HepG2 (cell line): ENCODE data around the gene PLIN5. TPM values are rescaled to one million over a fixed set of nuclear protein-coding genes. Genes with fewer than 3 reads are reported as not detected.
A peak's percentile ranks its signal among the peaks of the same experiment; 100 is the strongest.

Experiments
- BHLHE40 ChIP-seq: IDR thresholded peaks from 2 replicates; pipeline ENCODE4 v1.6.1; 2011; ENCODE audit warnings: low read length, improper control_type of control experiment
- CBX1 ChIP-seq: IDR thresholded peaks from one replicate; pipeline ENCODE4 v1.6.1; 2016; ENCODE audit warnings: antibody characterized with exemption, low read depth
- DMAP1 ChIP-seq: IDR thresholded peaks from 2 replicates; pipeline ENCODE4 v1.6.1; 2016
- DNMT1 ChIP-seq: sonication (generic); formaldehyde crosslinking; IDR thresholded peaks from 2 replicates; pipeline ENCODE4 v1.5.1; 2020; ENCODE audit warnings: mild to moderate bottlenecking, missing genetic modification reagents
- EP300 ChIP-seq, 3 experiments: sonication (generic) in 1 of 3; formaldehyde crosslinking in 1 of 3; IDR thresholded peaks; 2 replicates each; pipeline versions ENCODE4 v1.5.1 to v1.6.1; 2011 to 2020; ENCODE audit warnings: low read depth in 2 of 3, low read length in 2 of 3, borderline replicate concordance in 1 of 3, improper control_type of control experiment in 1 of 3, mild to moderate bottlenecking in 1 of 3, missing genetic modification reagents in 1 of 3, moderate library complexity in 1 of 3
- GABPA ChIP-seq, 2 experiments: IDR thresholded peaks; 2 replicates each; pipeline ENCODE4 v1.6.1; 2011 to 2016; ENCODE audit warnings: low read depth in 2 of 2, low read length in 1 of 2, missing biosample characterization in 1 of 2, missing genetic modification characterization in 1 of 2
- GABPB1 ChIP-seq: IDR thresholded peaks from 2 replicates; pipeline ENCODE4 v1.6.1; 2016; ENCODE audit warnings: mild to moderate bottlenecking, missing genetic modification reagents, moderate library complexity, missing compliant biosample characterization
- KDM1A ChIP-seq: IDR thresholded peaks from 2 replicates; pipeline ENCODE4 v1.6.1; 2016; ENCODE audit warnings: missing compliant biosample characterization
- KDM3A ChIP-seq: IDR thresholded peaks from 2 replicates; pipeline ENCODE4 v1.6.1; 2018; ENCODE audit warnings: low read depth, missing compliant biosample characterization
- MAFK ChIP-seq, 2 experiments: IDR thresholded peaks in 1 of 2; conservative IDR thresholded peaks in 1 of 2; 2 replicates each; pipeline ENCODE4 v1.6.1; 2011; ENCODE audit warnings: improper control_type of control experiment in 2 of 2, low read length in 2 of 2
- MYC ChIP-seq: sonication (generic); formaldehyde crosslinking; IDR thresholded peaks from 2 replicates; pipeline ENCODE4 v1.9.0; 2021; ENCODE audit warnings: missing genetic modification reagents, borderline replicate concordance
- MYNN ChIP-seq: sonication (generic); formaldehyde crosslinking; IDR thresholded peaks from 2 replicates; pipeline ENCODE4 v1.4.0; 2020; ENCODE audit warnings: mild to moderate bottlenecking, low read depth, missing genetic modification reagents
- RXRB ChIP-seq: IDR thresholded peaks from 2 replicates; pipeline ENCODE4 v1.6.1; 2016; ENCODE audit warnings: borderline replicate concordance, missing genetic modification reagents, missing compliant biosample characterization
- SKI ChIP-seq: fragments of 450-650 bp; IDR thresholded peaks from one replicate; pipeline ENCODE4 v1.6.1; 2018; ENCODE audit warnings: mild to moderate bottlenecking; ENCODE audit not compliant: partially characterized antibody
- SPEN ChIP-seq: sonication (generic); formaldehyde crosslinking; IDR thresholded peaks from 2 replicates; pipeline ENCODE4 v1.5.1; 2020; ENCODE audit warnings: low read depth, mild to moderate bottlenecking, missing genetic modification reagents
- TEAD2 ChIP-seq: sonication (generic); formaldehyde crosslinking; IDR thresholded peaks from 2 replicates; pipeline ENCODE4 v1.9.0; 2021; ENCODE audit warnings: missing genetic modification reagents
- TEAD3 ChIP-seq: optimal IDR thresholded peaks from 2 replicates; pipeline ENCODE3; 2016; ENCODE audit warnings: borderline replicate concordance
- ZFY ChIP-seq: sonication (generic); formaldehyde crosslinking; IDR thresholded peaks from 2 replicates; pipeline ENCODE4 v1.4.0; 2020; ENCODE audit warnings: missing genetic modification reagents
- ZNF205 ChIP-seq: IDR thresholded peaks from 2 replicates; pipeline ENCODE4 v1.6.1; 2018; ENCODE audit warnings: missing biosample characterization, missing genetic modification reagents
- ZNF331 ChIP-seq: sonication (generic); formaldehyde crosslinking; IDR thresholded peaks from 2 replicates; pipeline ENCODE4 v1.4.0; 2020; ENCODE audit warnings: missing genetic modification reagents
- ZNF629 ChIP-seq: sonication (generic); formaldehyde crosslinking; conservative IDR thresholded peaks from 2 replicates; pipeline ENCODE4 v1.5.0; 2020; ENCODE audit warnings: missing genetic modification reagents
- ZSCAN9 ChIP-seq: IDR thresholded peaks from 2 replicates; pipeline ENCODE4 v1.6.1; 2016; ENCODE audit warnings: borderline replicate concordance
- polyA plus RNA-seq, 8 experiments: library from polyadenylated mRNA; depleted of rRNA in 3 of 8; stranded (reverse) in 7 of 8; unstranded in 1 of 8; fragments of >200 nt; fragmentation: Illumina TruSeq in 4 of 8; extraction: Trizol in 4 of 8; gene quantifications; 2 replicates each; pipeline versions ENCODE4 v1.2.1 to v1.2.3, GENCODE V29; 2011 to 2016; ENCODE audit warnings: low read depth in 4 of 8, missing spikeins in 1 of 8, mixed read lengths in 1 of 8; ENCODE audit not compliant: insufficient read depth in 1 of 8
- total RNA-seq, 5 experiments: library from RNA; depleted of rRNA; stranded (reverse); fragments of >200 nt; fragmentation: Illumina TruSeq; extraction: Trizol; gene quantifications; 2 replicates each; pipeline ENCODE4 v1.2.3, GENCODE V29; 2016; ENCODE audit warnings: low read depth in 1 of 5
- TF ChIP-seq, protein P1 (sequence below): sonication (generic); formaldehyde crosslinking; IDR thresholded peaks from 2 replicates; pipeline ENCODE4 v1.8.1; 2022; ENCODE audit warnings: low read depth, mild to moderate bottlenecking, missing genetic modification reagents
- TF ChIP-seq, protein P2 (sequence below): sonication (generic); formaldehyde crosslinking; IDR thresholded peaks from 2 replicates; pipeline ENCODE4 v1.8.1; 2023; ENCODE audit warnings: mild to moderate bottlenecking, missing genetic modification reagents
- TF ChIP-seq, protein P3 (sequence below): sonication (generic); formaldehyde crosslinking; IDR thresholded peaks from 2 replicates; pipeline ENCODE4 v1.4.0; 2020; ENCODE audit warnings: missing genetic modification reagents

PLIN5 gene
- total and polyA plus RNA-seq, 2 of the 13 experiments (the other 11 are each of a cell fraction or from before 2014, with no cell fraction given), result 1.8 to 4.8 TPM

DNA sequence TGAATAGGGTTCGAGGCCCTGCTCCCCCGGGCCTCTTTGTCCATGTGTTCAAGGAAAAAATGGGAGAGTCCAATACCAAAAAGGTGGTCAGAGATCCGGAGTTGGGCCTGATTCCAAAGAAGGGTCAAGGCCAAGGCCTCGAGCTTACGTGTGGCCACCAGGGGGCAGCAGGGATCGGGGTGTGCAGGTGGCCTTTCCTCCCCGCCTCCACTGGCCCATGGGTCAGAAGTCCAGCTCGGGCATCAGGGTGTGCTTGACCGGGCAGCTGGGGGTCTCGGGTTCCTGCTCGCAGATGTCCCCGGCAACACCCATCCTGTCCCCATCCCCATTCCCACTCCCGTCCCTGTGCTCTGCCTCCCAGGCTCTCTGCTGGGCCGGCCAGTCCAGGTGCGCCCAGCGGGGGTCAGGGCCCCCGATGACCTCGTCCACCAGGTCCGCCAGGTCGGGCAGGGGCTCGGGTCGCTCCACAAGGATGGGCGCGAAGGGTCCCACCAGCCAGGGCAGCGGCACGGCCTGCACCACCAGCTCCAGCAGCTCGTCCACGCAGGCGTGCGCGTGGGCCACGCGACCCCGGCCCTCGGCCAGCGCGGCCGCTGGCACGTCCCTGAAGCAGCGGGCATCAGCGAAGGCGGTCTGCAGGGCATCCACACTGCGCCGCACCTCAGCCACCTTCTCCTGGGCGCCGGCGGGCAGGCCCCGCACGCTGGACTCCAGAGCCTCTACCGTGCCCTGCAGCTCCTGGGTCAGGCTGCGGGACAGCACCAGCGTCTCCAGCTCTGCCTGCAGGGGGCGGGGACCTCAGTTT lies 11.5 kb downstream of the PLIN5 start (continued):
- TF ChIP-seq TEAD3 (CRISPR knock-in tag) (peak; percentile 61), SKI (peak; percentile 38), BHLHE40 (0 out of 2 replicates have a peak, but pooled peaks have one; percentile 45), EP300 (IDR thresholded peaks at IDR 0.05; ENCODE audit: low read depth in 2 of 2, low read length in 2 of 2) (peak in 1 of 2 experiments; percentile 47; a peak in 2 of 4 replicates), EP300 (CRISPR knock-in tag; IDR thresholded peaks at IDR 0.05; ENCODE audit: borderline replicate concordance) (no peak), MYNN (CRISPR knock-in tag) (no peak), KDM3A (CRISPR knock-in tag) (peak; percentile 55; the same call in 1 of the 2 replicates), ZSCAN9 (no peak), ZNF205 (CRISPR knock-in tag) (peak; percentile 96), TEAD2 (CRISPR knock-in tag) (no peak), SPEN (CRISPR knock-in tag) (peak; percentile 70; the same call in 1 of the 2 replicates), ZNF331 (peak; percentile 70), DMAP1 (CRISPR knock-in tag) (peak; percentile 29; the same call in 1 of the 2 replicates), GABPB1 (peak; percentile 35; the same call in 1 of the 2 replicates), RXRB (CRISPR knock-in tag) (peak; percentile 89), CBX1 (peak; percentile 31), ZFY (CRISPR knock-in tag) (peak; percentile 29; the same call in 1 of the 2 replicates), KDM1A (CRISPR knock-in tag) (0 out of 2 replicates have a peak, but pooled peaks have one; percentile 40), DNMT1 (CRISPR knock-in tag) (0 out of 2 replicates have a peak, but pooled peaks have one; percentile 54), MAFK (conservative IDR thresholded peaks at IDR 0.05 in 1 of 2, IDR thresholded peaks at IDR 0.05 in 1 of 2; ENCODE audit: low read length in 2 of 2) (no peak), ZNF629 (CRISPR knock-in tag) (peak; percentile 58; the same call in 1 of the 2 replicates), MYC (CRISPR knock-in tag) (peak; percentile 62; the same call in 1 of the 2 replicates), GABPA (IDR thresholded peaks at IDR 0.05; ENCODE audit: low read depth, low read length) (no peak), GABPA (CRISPR knock-in tag; IDR thresholded peaks at IDR 0.05; ENCODE audit: low read depth) (peak; percentile 27; the same call in 1 of the 2 replicates)
- TF ChIP-seq, protein P1, sequence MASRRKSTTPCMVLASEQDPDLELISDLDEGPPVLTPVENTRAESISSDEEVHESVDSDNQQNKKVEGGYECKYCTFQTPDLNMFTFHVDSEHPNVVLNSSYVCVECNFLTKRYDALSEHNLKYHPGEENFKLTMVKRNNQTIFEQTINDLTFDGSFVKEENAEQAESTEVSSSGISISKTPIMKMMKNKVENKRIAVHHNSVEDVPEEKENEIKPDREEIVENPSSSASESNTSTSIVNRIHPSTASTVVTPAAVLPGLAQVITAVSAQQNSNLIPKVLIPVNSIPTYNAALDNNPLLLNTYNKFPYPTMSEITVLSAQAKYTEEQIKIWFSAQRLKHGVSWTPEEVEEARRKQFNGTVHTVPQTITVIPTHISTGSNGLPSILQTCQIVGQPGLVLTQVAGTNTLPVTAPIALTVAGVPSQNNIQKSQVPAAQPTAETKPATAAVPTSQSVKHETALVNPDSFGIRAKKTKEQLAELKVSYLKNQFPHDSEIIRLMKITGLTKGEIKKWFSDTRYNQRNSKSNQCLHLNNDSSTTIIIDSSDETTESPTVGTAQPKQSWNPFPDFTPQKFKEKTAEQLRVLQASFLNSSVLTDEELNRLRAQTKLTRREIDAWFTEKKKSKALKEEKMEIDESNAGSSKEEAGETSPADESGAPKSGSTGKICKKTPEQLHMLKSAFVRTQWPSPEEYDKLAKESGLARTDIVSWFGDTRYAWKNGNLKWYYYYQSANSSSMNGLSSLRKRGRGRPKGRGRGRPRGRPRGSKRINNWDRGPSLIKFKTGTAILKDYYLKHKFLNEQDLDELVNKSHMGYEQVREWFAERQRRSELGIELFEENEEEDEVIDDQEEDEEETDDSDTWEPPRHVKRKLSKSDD (CRISPR knock-in tag), result peak; percentile 41; the same call in 1 of the 2 replicates
- TF ChIP-seq, protein P2, sequence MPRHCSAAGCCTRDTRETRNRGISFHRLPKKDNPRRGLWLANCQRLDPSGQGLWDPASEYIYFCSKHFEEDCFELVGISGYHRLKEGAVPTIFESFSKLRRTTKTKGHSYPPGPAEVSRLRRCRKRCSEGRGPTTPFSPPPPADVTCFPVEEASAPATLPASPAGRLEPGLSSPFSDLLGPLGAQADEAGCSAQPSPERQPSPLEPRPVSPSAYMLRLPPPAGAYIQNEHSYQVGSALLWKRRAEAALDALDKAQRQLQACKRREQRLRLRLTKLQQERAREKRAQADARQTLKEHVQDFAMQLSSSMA (CRISPR knock-in tag), result 0 out of 2 replicates have a peak, but pooled peaks have one; percentile 36
- TF ChIP-seq, protein P3, sequence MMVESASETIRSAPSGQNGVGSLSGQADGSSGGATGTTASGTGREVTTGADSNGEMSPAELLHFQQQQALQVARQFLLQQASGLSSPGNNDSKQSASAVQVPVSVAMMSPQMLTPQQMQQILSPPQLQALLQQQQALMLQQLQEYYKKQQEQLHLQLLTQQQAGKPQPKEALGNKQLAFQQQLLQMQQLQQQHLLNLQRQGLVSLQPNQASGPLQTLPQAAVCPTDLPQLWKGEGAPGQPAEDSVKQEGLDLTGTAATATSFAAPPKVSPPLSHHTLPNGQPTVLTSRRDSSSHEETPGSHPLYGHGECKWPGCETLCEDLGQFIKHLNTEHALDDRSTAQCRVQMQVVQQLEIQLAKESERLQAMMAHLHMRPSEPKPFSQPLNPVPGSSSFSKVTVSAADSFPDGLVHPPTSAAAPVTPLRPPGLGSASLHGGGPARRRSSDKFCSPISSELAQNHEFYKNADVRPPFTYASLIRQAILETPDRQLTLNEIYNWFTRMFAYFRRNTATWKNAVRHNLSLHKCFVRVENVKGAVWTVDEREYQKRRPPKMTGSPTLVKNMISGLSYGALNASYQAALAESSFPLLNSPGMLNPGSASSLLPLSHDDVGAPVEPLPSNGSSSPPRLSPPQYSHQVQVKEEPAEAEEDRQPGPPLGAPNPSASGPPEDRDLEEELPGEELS (CRISPR knock-in tag), result peak; percentile 39; the same call in 1 of the 2 replicates
